ENCODE data around the gene AHDC1. TPM values are rescaled to one million over a fixed set of nuclear protein-coding genes. Genes with fewer than 3 reads are reported as not detected.
A peak's percentile ranks its signal among the peaks of the same experiment; 100 is the strongest.

Gene AHDC1
- total RNA-seq, 2 donors from 2014 or later: 13.5 to 14.2 TPM

- Histone ChIP-seq H3K27ac (no peak overlapping the region), H3K27me3 (no peaks in the 10 kb centered on the region), H3K4me3 (no peak overlapping the region), H3K9me3 (no peaks in the 10 kb centered on the region), H3K36me3 (replicated peaks in 1 of 2; ENCODE audit: insufficient read depth in 1 of 2, low read depth in 2 of 2) (no peaks in the 10 kb centered on the region), H3K4me1 (peaks cover 17% of the 10 kb centered on the region)
- TF ChIP-seq CTCF (IDR thresholded peaks at IDR 0.05) (no peak), POLR2A (IDR thresholded peaks at IDR 0.05) (no peak)
- intact Hi-C loops (cut with DNase I): no loop called here
- WGBS, 2 donors: 92 to 100% methylated on average over 3 of the region's 3 CpGs
- DNase-seq (no peak), ATAC-seq (no peak)
Measured at GRCh38 chr1:27492796-27493195, 111.1 kb downstream of the AHDC1 start.

- no peak for DNase-seq
- Histone ChIP-seq H3K4me3 (no peak overlapping the region), H3K27me3 (no peaks in the 10 kb centered on the region), H3K36me3 (replicated peaks in 1 of 2; ENCODE audit: insufficient read depth in 1 of 2, low read depth in 2 of 2) (no peaks in the 10 kb centered on the region), H3K9me3 (no peaks in the 10 kb centered on the region), H3K4me1 (peaks cover 18% of the 10 kb centered on the region), H3K27ac (peak overlapping the region in 3 of 4 donors; percentile 34 to 44 (median 35))
- no peak for TF ChIP-seq CTCF (IDR thresholded peaks at IDR 0.05)
- no peak for TF ChIP-seq POLR2A (IDR thresholded peaks at IDR 0.05)
- intact Hi-C loops (cut with DNase I): no loop called here
- 45 to 54% methylated on average over 6 to 9 of the region's 9 CpGs for WGBS, 2 donors
- ATAC-seq: no peak
Measured at GRCh38 chr1:27491748-27492700, 111.9 kb downstream of the AHDC1 start.

GRCh38 chr1:27489973-27490741, 113.8 kb downstream of the AHDC1 start, which contains the start of gene WASF2:
Gene WASF2 (minus strand): TSS chr1:27490167. CDS start chr1:27428890, 61,277 bp downstream.
- no peaks in the 10 kb centered on the region for H3K27me3 ChIP-seq
- peak; percentile 87 to 92 (median 91) for TF ChIP-seq POLR2A (IDR thresholded peaks at IDR 0.05)
- TF ChIP-seq CTCF (IDR thresholded peaks at IDR 0.05): no peak
- H3K9me3 ChIP-seq: no peaks in the 10 kb centered on the region
- WGBS, 2 donors: 0 to 2% methylated on average over 28 to 38 of the region's 50 CpGs
- intact Hi-C loops (cut with DNase I): no loop called here
- H3K4me1 ChIP-seq: peaks cover 27% of the 10 kb centered on the region
- peak within 1 kb of the TSS; percentile 96 to 99 (median 98) for H3K27ac ChIP-seq
- no peaks in the 10 kb centered on the region for H3K36me3 ChIP-seq (replicated peaks in 1 of 2; ENCODE audit: insufficient read depth in 1 of 2, low read depth in 2 of 2)
- peak; percentile 97 for ATAC-seq
- peak; percentile 97 to 98 (median 97) for DNase-seq
- H3K4me3 ChIP-seq: peak within 1 kb of the TSS; percentile 89 to 91

GRCh38 chr1:27489501-27489972, 114.4 kb downstream of the AHDC1 start:
- no peaks in the 10 kb centered on the region for H3K27me3 ChIP-seq
- DNase-seq: peak; percentile 27 to 39 (median 32)
- H3K36me3 ChIP-seq (replicated peaks in 1 of 2; ENCODE audit: insufficient read depth in 1 of 2, low read depth in 2 of 2): no peaks in the 10 kb centered on the region
- H3K9me3 ChIP-seq: no peaks in the 10 kb centered on the region
- peak overlapping the region; percentile 89 to 91 for H3K4me3 ChIP-seq
- ATAC-seq: peak; percentile 6
- TF ChIP-seq POLR2A (IDR thresholded peaks at IDR 0.05) (no peak), CTCF (IDR thresholded peaks at IDR 0.05) (no peak)
- 0% methylated on average over 2 to 26 of the region's 26 CpGs for WGBS, 2 donors
- peaks cover 27% of the 10 kb centered on the region for H3K4me1 ChIP-seq
- intact Hi-C loops (cut with DNase I): no loop called here
- H3K27ac ChIP-seq: peak overlapping the region; percentile 96 to 99 (median 98)
